Measurements from ENCODE around the gene HBM. TPM values are rescaled to one million over a fixed set of nuclear protein-coding genes. Genes with fewer than 3 reads are reported as not detected.
"Not testable (repeated sequence)": the region's sequence is repeated elsewhere in the genome, so short reads cannot be mapped to it uniquely, and the experiment has no call there.

HBM gene
- total RNA-seq, 2 experiments from 2014 or later, result not detected

DNA sequence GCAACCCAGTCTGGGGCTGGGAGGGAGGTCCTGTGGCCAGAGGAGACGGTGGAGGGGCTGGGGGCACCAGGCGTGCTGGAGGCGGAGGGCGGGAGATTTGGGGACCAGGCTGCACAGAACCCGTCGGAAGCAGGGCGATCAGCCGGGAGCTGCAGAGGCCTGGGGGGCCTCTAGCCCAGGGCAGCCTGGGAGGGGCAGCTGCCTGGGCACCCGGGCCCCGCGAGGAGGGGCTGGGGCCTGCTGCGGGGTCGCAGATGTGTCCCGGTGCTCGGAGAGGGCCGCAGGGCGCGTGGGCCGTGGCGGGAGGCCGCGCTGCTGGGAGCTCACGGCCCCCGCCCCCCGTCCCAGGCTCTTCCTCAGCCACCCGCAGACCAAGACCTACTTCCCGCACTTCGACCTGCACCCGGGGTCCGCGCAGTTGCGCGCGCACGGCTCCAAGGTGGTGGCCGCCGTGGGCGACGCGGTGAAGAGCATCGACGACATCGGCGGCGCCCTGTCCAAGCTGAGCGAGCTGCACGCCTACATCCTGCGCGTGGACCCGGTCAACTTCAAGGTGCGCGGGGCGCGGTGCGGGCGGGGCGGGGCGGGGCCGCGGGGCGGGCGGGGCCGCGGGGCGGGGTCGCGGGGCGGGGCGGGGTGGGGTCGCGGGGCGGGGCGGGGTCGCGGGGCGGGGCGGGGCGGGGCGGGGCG is 1.5 kb upstream of the HBM start:
- H3K36me3 Mint-ChIP-seq; H3K4me1 Mint-ChIP-seq (ENCODE audit: low read depth); POLR2A ChIA-PET; DNase-seq; H3K4me3 Mint-ChIP-seq; H3K27ac Mint-ChIP-seq; intact Hi-C loops (cut with micrococcal nuclease); H3K9me3 Mint-ChIP-seq: not testable (repeated sequence)
- CTCF ChIA-PET, result interaction anchor here (0.8 kb wide), 1 partner anchor 198 kb away, joined by 4 read pairs; no protein-coding TSS in a partner anchor
- peaks cover 53% of the 10 kb centered on the region for H3K27me3 Mint-ChIP-seq

DNA sequence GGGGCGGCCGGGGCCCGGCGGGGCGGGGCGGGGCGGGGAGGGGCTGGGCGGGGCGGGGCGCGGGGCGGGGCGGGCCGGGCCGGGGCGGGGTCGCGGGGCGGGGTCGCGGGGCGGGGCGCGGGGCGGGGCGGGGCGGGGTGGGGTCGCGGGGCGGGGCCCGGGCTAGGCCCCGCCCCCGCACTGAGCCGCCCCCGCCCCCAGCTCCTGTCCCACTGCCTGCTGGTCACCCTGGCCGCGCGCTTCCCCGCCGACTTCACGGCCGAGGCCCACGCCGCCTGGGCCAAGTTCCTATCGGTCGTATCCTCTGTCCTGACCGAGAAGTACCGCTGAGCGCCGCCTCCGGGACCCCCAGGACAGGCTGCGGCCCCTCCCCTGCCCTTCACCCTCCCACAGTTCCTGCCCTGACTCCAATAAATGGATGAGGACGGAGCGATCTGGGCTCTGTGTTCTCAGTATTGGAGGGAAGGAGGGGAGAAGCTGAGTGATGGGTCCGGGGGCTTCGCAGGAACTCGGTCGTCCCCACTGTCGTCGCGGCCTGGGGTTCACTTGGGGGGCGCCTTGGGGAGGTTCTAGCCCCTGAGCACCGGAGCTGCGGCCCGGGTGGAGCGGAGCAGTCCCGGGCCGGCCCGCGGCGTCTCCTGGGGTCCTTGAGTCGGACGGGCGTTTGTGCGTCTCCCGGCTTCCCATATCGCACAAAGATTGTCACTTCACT is 795 bp upstream of the HBM start:
- CTCF ChIA-PET, result interaction anchor here (0.8 kb wide), 2 partner anchors 48 to 197 kb away, joined by 3 to 4 read pairs; no protein-coding TSS in a partner anchor
- Mint-ChIP-seq H3K4me1 (ENCODE audit: low read depth) (peaks cover 5% of the 10 kb centered on the region), H3K4me3 (no peak overlapping the region), H3K9me3 (no peaks in the 10 kb centered on the region), H3K36me3 (no peaks in the 10 kb centered on the region), H3K27ac (no peak overlapping the region), H3K27me3 (peaks cover 53% of the 10 kb centered on the region)
- POLR2A ChIA-PET, result no interaction called here
- intact Hi-C loops (cut with micrococcal nuclease), result no loop called here
- no peak for DNase-seq

DNA sequence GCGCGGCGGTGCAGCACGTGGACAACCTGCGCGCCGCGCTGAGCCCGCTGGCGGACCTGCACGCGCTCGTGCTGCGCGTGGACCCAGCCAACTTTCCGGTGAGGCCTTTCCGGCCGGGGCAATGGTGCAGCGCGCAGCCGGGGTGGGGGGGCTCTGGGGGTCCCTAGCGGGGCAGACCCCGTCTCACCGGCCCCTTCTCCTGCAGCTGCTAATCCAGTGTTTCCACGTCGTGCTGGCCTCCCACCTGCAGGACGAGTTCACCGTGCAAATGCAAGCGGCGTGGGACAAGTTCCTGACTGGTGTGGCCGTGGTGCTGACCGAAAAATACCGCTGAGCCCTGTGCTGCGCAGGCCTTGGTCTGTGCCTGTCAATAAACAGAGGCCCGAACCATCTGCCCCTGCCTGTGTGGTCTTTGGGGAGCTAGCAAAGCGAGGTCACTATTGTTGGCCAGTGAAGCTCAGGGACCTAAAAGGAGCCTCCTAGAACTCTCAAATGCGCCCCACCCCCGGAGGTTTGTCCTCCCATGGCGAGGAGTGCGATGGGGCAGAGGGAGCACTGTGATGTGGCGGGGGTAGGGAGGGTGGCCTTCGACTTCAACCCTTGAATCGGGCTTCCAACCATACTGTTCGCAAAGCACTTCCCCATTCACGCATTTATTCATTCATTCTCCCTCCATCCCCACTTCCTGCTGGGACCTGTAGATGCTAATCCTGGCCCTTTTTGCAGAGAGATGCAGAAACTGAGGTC is 770 bp downstream of the HBM start:
- no peak for DNase-seq
- POLR2A ChIA-PET, result no interaction called here
- peaks cover 5% of the 10 kb centered on the region for H3K4me1 Mint-ChIP-seq (ENCODE audit: low read depth)
- CTCF ChIA-PET, result interaction anchor here (0.7 to 1.2 kb wide), 2 partner anchors 14 to 17 kb away, joined by 3 read pairs; partner anchors contain the start of gene HBQ1
- no peak overlapping the region for H3K4me3 Mint-ChIP-seq
- H3K27ac Mint-ChIP-seq, result no peak overlapping the region
- intact Hi-C loops (cut with micrococcal nuclease), result no loop called here
- H3K9me3 Mint-ChIP-seq, result no peaks in the 10 kb centered on the region
- no peaks in the 10 kb centered on the region for H3K36me3 Mint-ChIP-seq
- H3K27me3 Mint-ChIP-seq, result peaks cover 57% of the 10 kb centered on the region

DNA sequence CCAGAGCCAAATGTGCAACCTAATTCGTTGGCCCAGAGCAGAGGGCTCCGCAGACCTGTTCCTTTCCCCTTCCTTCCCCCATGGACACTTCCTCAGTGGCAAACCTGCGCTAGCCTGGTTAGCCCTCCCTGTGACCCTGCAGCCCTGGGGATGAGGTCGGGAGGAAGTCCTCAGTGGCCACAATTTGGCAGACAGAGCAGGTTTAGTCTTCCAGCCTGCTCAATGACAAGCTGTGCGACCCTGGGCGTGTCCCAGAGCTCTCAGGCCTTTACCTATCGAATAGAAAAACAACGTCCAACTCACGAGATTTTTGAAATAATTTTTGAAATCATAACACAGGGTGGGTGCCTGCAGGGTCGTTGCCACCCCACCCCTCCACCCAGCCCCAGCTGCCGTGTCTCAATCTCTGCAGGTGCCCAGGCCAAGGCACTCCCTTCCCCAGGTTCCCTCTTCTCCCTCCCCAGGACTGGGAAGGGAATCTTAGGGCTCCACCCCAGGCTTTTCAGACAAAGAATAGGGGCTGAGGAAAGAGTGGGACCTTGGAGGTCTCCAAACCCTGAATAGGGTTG is 1.4 kb downstream of the HBM start:
- Mint-ChIP-seq H3K27me3 (peaks cover 59% of the 10 kb centered on the region), H3K4me3 (no peak overlapping the region), H3K9me3 (no peaks in the 10 kb centered on the region), H3K27ac (no peak overlapping the region), H3K36me3 (no peaks in the 10 kb centered on the region), H3K4me1 (ENCODE audit: low read depth) (peaks cover 5% of the 10 kb centered on the region)
- CTCF ChIA-PET, result interaction anchor here (1.2 kb wide), 1 partner anchor 13 kb away, joined by 3 read pairs; the partner anchor contains the start of gene HBQ1
- DNase-seq, result no peak
- intact Hi-C loops (cut with micrococcal nuclease), result no loop called here
- POLR2A ChIA-PET, result no interaction called here

DNA sequence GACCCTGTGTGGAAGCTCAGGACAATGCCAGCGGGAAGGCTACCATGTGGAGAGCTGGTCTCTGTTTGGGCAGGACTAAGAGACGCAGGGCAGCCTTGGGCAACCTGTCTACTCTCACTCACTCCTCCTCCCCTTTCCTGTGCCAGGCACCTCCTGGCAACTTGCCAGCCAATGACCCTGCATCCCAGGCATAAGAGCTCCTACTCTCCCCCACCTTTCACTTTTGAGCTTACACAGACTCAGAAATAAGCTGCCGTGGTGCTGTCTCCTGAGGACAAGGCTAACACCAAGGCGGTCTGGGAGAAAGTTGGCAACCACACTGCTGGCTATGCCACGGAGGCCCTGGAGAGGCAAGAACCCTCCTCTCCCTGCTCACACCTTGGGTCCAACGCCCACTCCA is 2.6 kb downstream of the HBM start:
- POLR2A ChIA-PET, result no interaction called here
- Mint-ChIP-seq H3K27me3 (peaks cover 58% of the 10 kb centered on the region), H3K4me1 (ENCODE audit: low read depth) (peaks cover 8% of the 10 kb centered on the region), H3K4me3 (peak overlapping the region; percentile 5), H3K36me3 (no peaks in the 10 kb centered on the region), H3K9me3 (no peaks in the 10 kb centered on the region), H3K27ac (no peak overlapping the region)
- CTCF ChIA-PET, result interaction anchor here (1.2 to 1.6 kb wide), 2 partner anchors 62 to 103 kb away, joined by 4 to 5 read pairs; no protein-coding TSS in a partner anchor
- intact Hi-C loops (cut with micrococcal nuclease), result no loop called here
- DNase-seq, result no peak

DNA sequence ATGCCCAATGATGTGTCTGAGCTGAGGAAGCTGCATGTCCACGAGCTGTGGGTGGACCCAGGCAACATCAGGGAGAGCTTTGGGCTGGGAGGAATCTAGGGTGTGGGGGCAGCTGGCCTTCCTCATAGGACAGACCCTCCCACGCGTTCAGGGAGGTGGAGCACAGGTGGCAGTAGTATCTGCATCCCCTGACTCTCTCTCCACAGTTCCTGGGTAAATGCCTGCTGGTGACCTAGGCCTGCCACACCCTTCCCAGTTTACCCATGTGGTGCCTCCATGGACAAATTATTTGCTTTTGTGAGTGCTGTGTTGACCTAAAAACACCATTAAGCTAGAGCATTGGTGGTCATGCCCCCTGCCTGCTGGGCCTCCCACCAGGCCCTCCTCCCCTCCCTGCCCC is 3.2 kb downstream of the HBM start:
- no peak for DNase-seq
- Mint-ChIP-seq H3K27me3 (peaks cover 59% of the 10 kb centered on the region), H3K36me3 (no peaks in the 10 kb centered on the region), H3K4me1 (ENCODE audit: low read depth) (peaks cover 10% of the 10 kb centered on the region), H3K9me3 (no peaks in the 10 kb centered on the region), H3K4me3 (peak overlapping the region; percentile 5), H3K27ac (no peak overlapping the region)
- intact Hi-C loops (cut with micrococcal nuclease), result no loop called here
- POLR2A ChIA-PET, result no interaction called here
- CTCF ChIA-PET, result interaction anchor here (1.6 kb wide), 1 partner anchor 63 kb away, joined by 5 read pairs; no protein-coding TSS in a partner anchor

DNA sequence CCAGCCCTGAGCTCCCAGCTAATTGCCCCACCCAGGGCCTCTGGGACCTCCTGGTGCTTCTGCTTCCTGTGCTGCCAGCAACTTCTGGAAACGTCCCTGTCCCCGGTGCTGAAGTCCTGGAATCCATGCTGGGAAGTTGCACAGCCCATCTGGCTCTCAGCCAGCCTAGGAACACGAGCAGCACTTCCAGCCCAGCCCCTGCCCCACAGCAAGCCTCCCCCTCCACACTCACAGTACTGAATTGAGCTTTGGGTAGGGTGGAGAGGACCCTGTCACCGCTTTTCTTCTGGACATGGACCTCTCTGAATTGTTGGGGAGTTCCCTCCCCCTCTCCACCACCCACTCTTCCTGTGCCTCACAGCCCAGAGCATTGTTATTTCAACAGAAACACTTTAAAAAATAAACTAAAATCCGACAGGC is 4.3 kb downstream of the HBM start:
- H3K36me3 Mint-ChIP-seq; H3K27ac Mint-ChIP-seq; H3K4me3 Mint-ChIP-seq; H3K9me3 Mint-ChIP-seq; intact Hi-C loops (cut with micrococcal nuclease); DNase-seq; POLR2A ChIA-PET: not testable (repeated sequence)
- CTCF ChIA-PET, result interaction anchor here (1.6 kb wide), 1 partner anchor 105 kb away, joined by 4 read pairs; no protein-coding TSS in a partner anchor
- H3K4me1 Mint-ChIP-seq (ENCODE audit: low read depth), result peaks cover 14% of the 10 kb centered on the region
- H3K27me3 Mint-ChIP-seq, result peaks cover 67% of the 10 kb centered on the region

DNA sequence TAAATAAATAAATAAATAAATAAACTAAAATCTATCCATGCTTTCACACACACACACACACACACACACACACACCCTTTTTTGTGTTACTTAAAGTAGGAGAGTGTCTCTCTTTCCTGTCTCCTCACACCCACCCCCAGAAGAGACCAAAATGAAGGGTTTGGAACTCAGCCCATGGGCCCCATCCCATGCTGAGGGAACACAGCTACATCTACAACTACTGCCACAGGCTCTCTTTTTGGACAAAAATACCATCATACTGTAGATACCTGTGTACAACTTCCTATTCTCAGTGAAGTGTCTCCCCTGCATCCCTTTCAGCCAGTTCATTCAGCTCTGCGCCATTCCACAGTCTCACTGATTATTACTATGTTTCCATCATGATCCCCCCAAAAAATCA is 5.0 kb downstream of the HBM start:
- POLR2A ChIA-PET, result no interaction called here
- intact Hi-C loops (cut with micrococcal nuclease), result no loop called here
- Mint-ChIP-seq H3K36me3 (no peaks in the 10 kb centered on the region), H3K9me3 (no peaks in the 10 kb centered on the region), H3K27me3 (peaks cover 67% of the 10 kb centered on the region), H3K4me1 (ENCODE audit: low read depth) (peaks cover 14% of the 10 kb centered on the region), H3K4me3 (no peak overlapping the region), H3K27ac (no peak overlapping the region)
- DNase-seq, result no peak
- CTCF ChIA-PET, result interaction anchor here (1.6 kb wide), 1 partner anchor 105 kb away, joined by 4 read pairs; no protein-coding TSS in a partner anchor

DNA sequence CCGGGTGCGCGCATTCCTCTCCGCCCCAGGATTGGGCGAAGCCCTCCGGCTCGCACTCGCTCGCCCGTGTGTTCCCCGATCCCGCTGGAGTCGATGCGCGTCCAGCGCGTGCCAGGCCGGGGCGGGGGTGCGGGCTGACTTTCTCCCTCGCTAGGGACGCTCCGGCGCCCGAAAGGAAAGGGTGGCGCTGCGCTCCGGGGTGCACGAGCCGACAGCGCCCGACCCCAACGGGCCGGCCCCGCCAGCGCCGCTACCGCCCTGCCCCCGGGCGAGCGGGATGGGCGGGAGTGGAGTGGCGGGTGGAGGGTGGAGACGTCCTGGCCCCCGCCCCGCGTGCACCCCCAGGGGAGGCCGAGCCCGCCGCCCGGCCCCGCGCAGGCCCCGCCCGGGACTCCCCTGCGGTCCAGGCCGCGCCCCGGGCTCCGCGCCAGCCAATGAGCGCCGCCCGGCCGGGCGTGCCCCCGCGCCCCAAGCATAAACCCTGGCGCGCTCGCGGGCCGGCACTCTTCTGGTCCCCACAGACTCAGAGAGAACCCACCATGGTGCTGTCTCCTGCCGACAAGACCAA is 6.7 kb downstream of the HBM start, which contains the start of gene HBA2:
Gene HBA2 (plus strand): TSS at position 503 of the 568 bp plus-strand sequence. CDS start 37 bp downstream, at position 540.
- H3K27me3 Mint-ChIP-seq, result peaks cover 56% of the 10 kb centered on the region
- H3K4me1 Mint-ChIP-seq (ENCODE audit: low read depth); H3K27ac Mint-ChIP-seq; DNase-seq; H3K9me3 Mint-ChIP-seq; CTCF ChIA-PET; H3K4me3 Mint-ChIP-seq; intact Hi-C loops (cut with micrococcal nuclease); H3K36me3 Mint-ChIP-seq; POLR2A ChIA-PET: not testable (repeated sequence)

DNA sequence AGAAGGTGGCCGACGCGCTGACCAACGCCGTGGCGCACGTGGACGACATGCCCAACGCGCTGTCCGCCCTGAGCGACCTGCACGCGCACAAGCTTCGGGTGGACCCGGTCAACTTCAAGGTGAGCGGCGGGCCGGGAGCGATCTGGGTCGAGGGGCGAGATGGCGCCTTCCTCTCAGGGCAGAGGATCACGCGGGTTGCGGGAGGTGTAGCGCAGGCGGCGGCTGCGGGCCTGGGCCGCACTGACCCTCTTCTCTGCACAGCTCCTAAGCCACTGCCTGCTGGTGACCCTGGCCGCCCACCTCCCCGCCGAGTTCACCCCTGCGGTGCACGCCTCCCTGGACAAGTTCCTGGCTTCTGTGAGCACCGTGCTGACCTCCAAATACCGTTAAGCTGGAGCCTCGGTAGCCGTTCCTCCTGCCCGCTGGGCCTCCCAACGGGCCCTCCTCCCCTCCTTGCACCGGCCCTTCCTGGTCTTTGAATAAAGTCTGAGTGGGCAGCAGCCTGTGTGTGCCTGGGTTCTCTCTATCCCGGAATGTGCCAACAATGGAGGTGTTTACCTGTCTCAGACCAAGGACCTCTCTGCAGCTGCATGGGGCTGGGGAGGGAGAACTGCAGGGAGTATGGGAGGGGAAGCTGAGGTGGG is 7.6 kb downstream of the HBM start:
- not testable (repeated sequence) for H3K27ac Mint-ChIP-seq, H3K4me3 Mint-ChIP-seq, DNase-seq

More for the DNA sequence above, 7.6 kb downstream of the HBM start:
- CTCF ChIA-PET; intact Hi-C loops (cut with micrococcal nuclease); H3K36me3 Mint-ChIP-seq; H3K4me1 Mint-ChIP-seq (ENCODE audit: low read depth); H3K9me3 Mint-ChIP-seq; POLR2A ChIA-PET: not testable (repeated sequence)
- H3K27me3 Mint-ChIP-seq, result peaks cover 58% of the 10 kb centered on the region

Measured in activated CD4-positive, alpha-beta memory T cell treated with anti-CD3 and anti-CD28 coated beads for 36 hours (primary cell).